PC-9 (cell line): ENCODE results near the gene CYBRD1. TPM values are rescaled to one million over a fixed set of nuclear protein-coding genes. Genes with fewer than 3 reads are reported as not detected.
"Not testable (repeated sequence)": the region's sequence is repeated elsewhere in the genome, so short reads cannot be mapped to it uniquely, and the experiment has no call there.

ENCODE experiments used
- BruUV-seq: library from RNA; stranded (reverse); fragments of 400-500 nt; replicated peaks from 2 replicates; lab custom pipeline; 2021; lab: Mats Ljungman, UMichigan
- CTCF ChIA-PET: fragments of 300-600 bp; sonication (Branson Sonifier 250); formaldehyde crosslinking; loops from one replicate; lab custom pipeline; 2022; ENCODE audit warnings: antibody characterized with exemption; lab: Charles Lee
- POLR2A ChIA-PET: fragments of 300-600 bp; sonication (Branson Sonifier 250); formaldehyde crosslinking; loops from one replicate; lab custom pipeline; 2022; ENCODE audit warnings: antibody characterized with exemption; ENCODE audit not compliant: unreplicated experiment; lab: Charles Lee
- DNase-seq, 2 experiments: peaks; one replicate each; pipeline versions ENCODE4 v3.0.0 to v3.0.0-alpha.2; 2015 to 2022; ENCODE audit warnings: mixed read lengths in 1 of 2
- H2AFZ ChIP-seq: fragments of 200-600 bp; sonication (generic); 2 replicates; pipeline ENCODE4 v1.8.1; 2017; ENCODE audit warnings: antibody characterized with exemption
- H3F3A ChIP-seq: fragments of 200-600 bp; sonication (generic); 2 replicates; pipeline ENCODE4 v1.8.1; 2017; ENCODE audit warnings: antibody characterized with exemption, mild to moderate bottlenecking, low read depth; ENCODE audit not compliant: insufficient read depth
- H3K27ac ChIP-seq: fragments of 200-600 bp; sonication (generic); 2 replicates; pipeline ENCODE4 v1.6.1; 2016; ENCODE audit warnings: mixed run types
- H3K27me3 ChIP-seq: fragments of 200-600 bp; sonication (generic); 2 replicates; pipeline ENCODE4 v1.6.1; 2016; ENCODE audit warnings: low read depth, mixed run types; ENCODE audit not compliant: insufficient read depth
- H3K36me3 ChIP-seq: fragments of 200-600 bp; sonication (generic); 2 replicates; pipeline ENCODE4 v1.6.1; 2016; ENCODE audit warnings: low read depth, mixed run types
- H3K4me1 ChIP-seq: fragments of 200-600 bp; sonication (generic); replicated peaks from 2 replicates; pipeline ENCODE4 v1.6.1; 2016; ENCODE audit warnings: mixed run types; ENCODE audit not compliant: insufficient read depth
- H3K4me2 ChIP-seq: fragments of 200-600 bp; sonication (generic); 2 replicates; pipeline ENCODE4 v1.6.1; 2017; ENCODE audit warnings: mixed run types
- H3K4me3 ChIP-seq: fragments of 200-600 bp; sonication (generic); 2 replicates; pipeline ENCODE4 v1.6.1; 2016; ENCODE audit warnings: mixed run types
- H3K79me2 ChIP-seq: fragments of 200-600 bp; sonication (generic); 2 replicates; pipeline ENCODE4 v1.6.1; 2017; ENCODE audit warnings: low read depth, mixed run types
- H3K9me2 ChIP-seq: fragments of 200-600 bp; sonication (generic); 2 replicates; pipeline ENCODE4 v1.8.1; 2017; ENCODE audit warnings: mild to moderate bottlenecking; ENCODE audit not compliant: insufficient read depth
- H3K9me3 ChIP-seq: fragments of 200-600 bp; sonication (generic); 2 replicates; pipeline ENCODE4 v1.8.1; 2016; ENCODE audit warnings: low read depth; ENCODE audit not compliant: insufficient read depth
- H4K20me1 ChIP-seq: fragments of 200-600 bp; sonication (generic); 2 replicates; pipeline ENCODE4 v1.8.1; 2017; ENCODE audit not compliant: insufficient read depth
- EZH2 ChIP-seq: fragments of 200-600 bp; sonication (generic); IDR thresholded peaks from 2 replicates; pipeline ENCODE4 v1.8.0; 2017; ENCODE audit warnings: antibody characterized with exemption, low read depth
- intact Hi-C: fragments of 100-400 bp; cut with micrococcal nuclease; formaldehyde crosslinking; loops from one replicate; pipeline ENCODE4 v1.10.0; 2022; ENCODE audit not compliant: unreplicated experiment
- total RNA-seq: library from RNA; stranded (reverse); gene quantifications from 2 replicates; pipeline ENCODE4 v1.2.3, GENCODE V29; 2021
- TF ChIP-seq, protein P1 (sequence below): fragments of 200-600 bp; sonication (generic); conservative IDR thresholded peaks from 2 replicates; pipeline ENCODE4 v1.6.1; 2017; ENCODE audit warnings: mixed run types, antibody characterized with exemption, mild to moderate bottlenecking, moderate library complexity

CYBRD1 gene
- total RNA-seq, 1 experiment from 2014 or later, result 125 TPM

DNA sequence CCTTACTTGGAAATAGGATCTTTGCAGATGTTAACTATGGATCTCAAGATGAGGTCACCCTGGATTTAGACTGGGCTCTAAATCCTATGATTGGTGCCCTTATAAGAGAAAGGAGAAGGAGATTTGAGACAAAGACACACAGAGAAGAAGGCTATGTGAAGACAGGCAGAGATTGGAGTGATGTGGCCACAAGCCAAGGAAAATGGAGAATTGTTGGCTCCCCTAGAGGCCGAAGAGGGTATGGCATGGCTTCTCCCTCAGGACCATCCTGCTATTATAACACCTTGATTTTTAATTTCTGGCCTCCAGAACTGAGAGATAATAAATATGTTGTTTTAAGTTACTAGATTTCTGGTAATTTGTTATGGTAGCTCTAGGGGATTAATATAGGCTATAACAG lies 7.6 kb downstream of the CYBRD1 start:
- no peaks in the 10 kb centered on the region for H3K27me3 ChIP-seq
- H3F3A ChIP-seq, result 0 out of 2 replicates have a peak, but pooled peaks cover under 1% of the 10 kb centered on the region
- peak in 1 of 2 experiments; percentile 31 for DNase-seq
- peaks cover 33% of the 10 kb centered on the region for H3K79me2 ChIP-seq
- no peaks in the 10 kb centered on the region for H4K20me1 ChIP-seq
- no TSS peak for BruUV-seq
- ChIA-PET CTCF (no interaction called here), POLR2A (interaction anchor here (1.1 kb wide), 1 partner anchor 106 kb away, joined by 4 read pairs; no protein-coding TSS in a partner anchor)
- peaks cover 3% of the 10 kb centered on the region; the same call in 1 of the 2 replicates for H3K4me1 ChIP-seq
- H3K36me3 ChIP-seq, result no peaks in the 10 kb centered on the region
- H3K9me2 ChIP-seq, result no peaks in the 10 kb centered on the region
- H3K4me2 ChIP-seq, result no peak overlapping the region
- H3K27ac ChIP-seq, result no peak overlapping the region
- intact Hi-C loops, result loop anchor here (10.0 kb wide), 1 partner anchor 255 kb away; no protein-coding TSS in a partner anchor
- no peak overlapping the region for H3K4me3 ChIP-seq
- peaks cover 5% of the 10 kb centered on the region; the same call in 1 of the 2 replicates for H3K9me3 ChIP-seq
- no peak for TF ChIP-seq EZH2
- TF ChIP-seq, protein P1, sequence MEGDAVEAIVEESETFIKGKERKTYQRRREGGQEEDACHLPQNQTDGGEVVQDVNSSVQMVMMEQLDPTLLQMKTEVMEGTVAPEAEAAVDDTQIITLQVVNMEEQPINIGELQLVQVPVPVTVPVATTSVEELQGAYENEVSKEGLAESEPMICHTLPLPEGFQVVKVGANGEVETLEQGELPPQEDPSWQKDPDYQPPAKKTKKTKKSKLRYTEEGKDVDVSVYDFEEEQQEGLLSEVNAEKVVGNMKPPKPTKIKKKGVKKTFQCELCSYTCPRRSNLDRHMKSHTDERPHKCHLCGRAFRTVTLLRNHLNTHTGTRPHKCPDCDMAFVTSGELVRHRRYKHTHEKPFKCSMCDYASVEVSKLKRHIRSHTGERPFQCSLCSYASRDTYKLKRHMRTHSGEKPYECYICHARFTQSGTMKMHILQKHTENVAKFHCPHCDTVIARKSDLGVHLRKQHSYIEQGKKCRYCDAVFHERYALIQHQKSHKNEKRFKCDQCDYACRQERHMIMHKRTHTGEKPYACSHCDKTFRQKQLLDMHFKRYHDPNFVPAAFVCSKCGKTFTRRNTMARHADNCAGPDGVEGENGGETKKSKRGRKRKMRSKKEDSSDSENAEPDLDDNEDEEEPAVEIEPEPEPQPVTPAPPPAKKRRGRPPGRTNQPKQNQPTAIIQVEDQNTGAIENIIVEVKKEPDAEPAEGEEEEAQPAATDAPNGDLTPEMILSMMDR, result peak; percentile 81
- no peak overlapping the region for H2AFZ ChIP-seq

DNA sequence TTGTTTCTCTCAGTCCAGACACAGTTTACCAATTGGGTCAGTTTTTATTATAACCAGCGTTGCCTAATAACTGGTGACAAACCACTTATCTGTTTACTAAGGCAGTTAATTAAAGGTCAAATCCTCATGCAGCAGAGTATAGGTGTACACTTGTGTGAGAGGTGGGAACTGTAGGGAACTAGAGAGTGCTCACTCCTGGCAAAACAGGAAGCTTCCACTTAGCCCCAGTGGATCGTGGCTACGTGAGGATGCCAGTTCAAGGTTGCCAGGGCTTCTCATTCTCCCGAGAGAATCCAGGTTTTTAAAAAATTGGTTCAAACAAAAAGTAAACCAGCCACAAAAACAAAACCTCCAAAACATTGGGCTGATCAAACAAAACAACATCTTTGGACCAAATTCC lies 8.1 kb downstream of the CYBRD1 start:
- intact Hi-C loops, result no loop called here
- Histone ChIP-seq H3K27ac (no peak overlapping the region), H3K9me2 (no peaks in the 10 kb centered on the region), H3K4me1 (no peaks in the 10 kb centered on the region), H2AFZ (no peak overlapping the region), H3K4me2 (no peak overlapping the region), H3K9me3 (peaks cover 5% of the 10 kb centered on the region; the same call in 1 of the 2 replicates), H3K36me3 (no peaks in the 10 kb centered on the region), H3K27me3 (no peaks in the 10 kb centered on the region), H3K79me2 (peaks cover 28% of the 10 kb centered on the region), H4K20me1 (no peaks in the 10 kb centered on the region), H3F3A (no peaks in the 10 kb centered on the region), H3K4me3 (no peak overlapping the region)
- no peak for TF ChIP-seq EZH2
- TF ChIP-seq, protein P1, result no peak
- ChIA-PET POLR2A (interaction anchor here (1.1 kb wide), 1 partner anchor 105 kb away, joined by 4 read pairs; no protein-coding TSS in a partner anchor), CTCF (no interaction called here)
- DNase-seq, result no peak
- BruUV-seq, result no TSS peak

GRCh38 chr2:171530859-171531258 lies 8.6 kb downstream of the CYBRD1 start:
- H3K4me3 ChIP-seq, H3K9me3 ChIP-seq, POLR2A ChIA-PET, H3K9me2 ChIP-seq, H3K27ac ChIP-seq, H2AFZ ChIP-seq, CTCF ChIA-PET, intact Hi-C loops, H3K36me3 ChIP-seq, H4K20me1 ChIP-seq, BruUV-seq, H3F3A ChIP-seq, H3K4me1 ChIP-seq, H3K4me2 ChIP-seq, H3K27me3 ChIP-seq: not testable (repeated sequence)
- DNase-seq, result peak in 1 of 2 experiments; percentile 1
- peaks cover 26% of the 10 kb centered on the region for H3K79me2 ChIP-seq

- H3K27ac ChIP-seq, result no peak overlapping the region
- no peaks in the 10 kb centered on the region for H3K9me2 ChIP-seq
- H2AFZ ChIP-seq, result no peak overlapping the region
- H3K79me2 ChIP-seq, result peaks cover 26% of the 10 kb centered on the region
- no peaks in the 10 kb centered on the region for H3F3A ChIP-seq
- no peaks in the 10 kb centered on the region for H4K20me1 ChIP-seq
- no peaks in the 10 kb centered on the region for H3K36me3 ChIP-seq
- H3K27me3 ChIP-seq, result no peaks in the 10 kb centered on the region
- DNase-seq, result no peak
- H3K4me1 ChIP-seq, result no peaks in the 10 kb centered on the region
- no peak overlapping the region for H3K4me2 ChIP-seq
- intact Hi-C loops, result no loop called here
- no peak overlapping the region for H3K4me3 ChIP-seq
- ChIA-PET POLR2A (no interaction called here), CTCF (interaction anchor here (0.7 kb wide), 1 partner anchor 160 kb away, joined by 3 read pairs; no protein-coding TSS in a partner anchor)
- no peak for TF ChIP-seq EZH2
- TF ChIP-seq, protein P1, result no peak
- no TSS peak for BruUV-seq
- peaks cover 5% of the 10 kb centered on the region; the same call in 1 of the 2 replicates for H3K9me3 ChIP-seq
These were observed 9.0 kb downstream of the CYBRD1 start for GRCh38 chr2:171531291-171531690.
